K562 (cell line): ENCODE results near the gene CXXC1.

Experiments
- ADNP ChIP-seq: fragments of 200-800 bp; sonication (Bioruptor generic); IDR thresholded peaks from 2 replicates; pipeline ENCODE4 v1.6.1; 2016; ENCODE audit warnings: missing genetic modification characterization, missing compliant biosample characterization
- ARID3A ChIP-seq: IDR thresholded peaks from 2 replicates; pipeline ENCODE4 v1.6.1; 2012; ENCODE audit warnings: low read depth, low read length, improper control_type of control experiment, borderline replicate concordance
- CHD2 ChIP-seq: IDR thresholded peaks from 2 replicates; pipeline ENCODE4 v1.6.1; 2011; ENCODE audit warnings: low read depth, low read length
- DNMT1 ChIP-seq: fragments of 450-650 bp; IDR thresholded peaks from 2 replicates; pipeline ENCODE4 v1.6.1; 2016; ENCODE audit warnings: antibody characterized with exemption, mild to moderate bottlenecking
- EP300 ChIP-seq: IDR thresholded peaks from 2 replicates; pipeline ENCODE4 v1.6.1; 2012; ENCODE audit warnings: low read length, improper control_type of control experiment
- HCFC1 ChIP-seq: IDR thresholded peaks from 2 replicates; pipeline ENCODE4 v1.6.1; 2012; ENCODE audit warnings: low read depth, low read length, improper control_type of control experiment
- MTA3 ChIP-seq: fragments of 450-650 bp; formaldehyde crosslinking; IDR thresholded peaks from 2 replicates; pipeline ENCODE4 v1.6.1; 2017; ENCODE audit warnings: mild to moderate bottlenecking, borderline replicate concordance
- REST ChIP-seq, 2 experiments: fragments of 450-650 bp; formaldehyde crosslinking in 1 of 2; IDR thresholded peaks; 2 replicates each; pipeline versions ENCODE4 v1.4.0 to v1.6.1; 2014 to 2020; ENCODE audit warnings: mild to moderate bottlenecking in 2 of 2, borderline replicate concordance in 1 of 2, low read depth in 1 of 2
- U2AF2 ChIP-seq: fragments of 200-400 bp; formaldehyde crosslinking; optimal IDR thresholded peaks from 2 replicates; pipeline ENCODE3; 2017; ENCODE audit warnings: low read depth, mild to moderate bottlenecking, low read length
- ZNF384 ChIP-seq: IDR thresholded peaks from 2 replicates; pipeline ENCODE4 v1.6.1; 2012; ENCODE audit warnings: low read depth, low read length, improper control_type of control experiment
- ZNF639 ChIP-seq, 2 experiments: fragments of 200-800 bp in 1 of 2; sonication (Bioruptor generic) in 1 of 2; sonication (generic) in 1 of 2; formaldehyde crosslinking in 1 of 2; IDR thresholded peaks in 1 of 2; conservative IDR thresholded peaks in 1 of 2; 2 replicates each; pipeline versions ENCODE4 v1.5.0 to v1.6.1; 2016 to 2020; ENCODE audit warnings: missing compliant biosample characterization in 1 of 2, missing genetic modification characterization in 1 of 2, missing genetic modification reagents in 1 of 2
- TF ChIP-seq, protein P1 (sequence below), 3 experiments: IDR thresholded peaks in 2 of 3; conservative IDR thresholded peaks in 1 of 3; 2 replicates each; pipeline ENCODE4 v1.5.1; 2011 to 2012; ENCODE audit warnings: low read length in 3 of 3, mild to moderate bottlenecking in 3 of 3, control low read depth in 2 of 3, improper control_type of control experiment in 1 of 3, inconsistent platforms in 1 of 3, low read depth in 1 of 3, mixed read lengths in 1 of 3, moderate library complexity in 1 of 3; ENCODE audit not compliant: insufficient read depth in 2 of 3

DNA sequence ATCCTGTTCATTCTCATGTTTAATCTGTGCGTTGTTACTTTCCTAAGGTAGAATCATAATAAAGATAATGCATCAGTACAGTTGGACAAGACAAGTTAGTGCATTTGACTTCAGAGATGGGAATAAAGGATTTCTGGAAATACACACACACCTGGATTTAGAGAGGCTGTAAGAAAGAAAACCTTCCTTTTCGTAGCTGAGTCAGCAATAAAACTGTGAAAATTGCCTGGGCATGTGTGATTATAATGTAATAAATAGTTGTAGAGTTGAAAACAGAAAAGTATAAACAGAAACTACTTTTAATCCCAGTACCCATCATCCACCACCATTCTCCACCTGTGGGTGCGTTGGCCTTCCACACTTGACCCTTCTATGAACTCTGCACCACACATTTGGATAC, 36.6 kb downstream of the CXXC1 start:
- TF ChIP-seq ZNF384 = no peak
- no peak for TF ChIP-seq EP300
- TF ChIP-seq, protein P1, sequence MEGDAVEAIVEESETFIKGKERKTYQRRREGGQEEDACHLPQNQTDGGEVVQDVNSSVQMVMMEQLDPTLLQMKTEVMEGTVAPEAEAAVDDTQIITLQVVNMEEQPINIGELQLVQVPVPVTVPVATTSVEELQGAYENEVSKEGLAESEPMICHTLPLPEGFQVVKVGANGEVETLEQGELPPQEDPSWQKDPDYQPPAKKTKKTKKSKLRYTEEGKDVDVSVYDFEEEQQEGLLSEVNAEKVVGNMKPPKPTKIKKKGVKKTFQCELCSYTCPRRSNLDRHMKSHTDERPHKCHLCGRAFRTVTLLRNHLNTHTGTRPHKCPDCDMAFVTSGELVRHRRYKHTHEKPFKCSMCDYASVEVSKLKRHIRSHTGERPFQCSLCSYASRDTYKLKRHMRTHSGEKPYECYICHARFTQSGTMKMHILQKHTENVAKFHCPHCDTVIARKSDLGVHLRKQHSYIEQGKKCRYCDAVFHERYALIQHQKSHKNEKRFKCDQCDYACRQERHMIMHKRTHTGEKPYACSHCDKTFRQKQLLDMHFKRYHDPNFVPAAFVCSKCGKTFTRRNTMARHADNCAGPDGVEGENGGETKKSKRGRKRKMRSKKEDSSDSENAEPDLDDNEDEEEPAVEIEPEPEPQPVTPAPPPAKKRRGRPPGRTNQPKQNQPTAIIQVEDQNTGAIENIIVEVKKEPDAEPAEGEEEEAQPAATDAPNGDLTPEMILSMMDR (IDR thresholded peaks at IDR 0.05 in 2 of 3, conservative IDR thresholded peaks at IDR 0.05 in 1 of 3; ENCODE audit: insufficient read depth in 2 of 3, low read depth in 1 of 3, low read length in 3 of 3) = no peak
- TF ChIP-seq MTA3 = no peak
- no peak for TF ChIP-seq ARID3A
- no peak for TF ChIP-seq CHD2
- TF ChIP-seq HCFC1 = no peak
- TF ChIP-seq DNMT1 = no peak
- TF ChIP-seq ADNP (tag) = no peak
- TF ChIP-seq ZNF639 (CRISPR knock-in tag; conservative IDR thresholded peaks at IDR 0.05 in 1 of 2, IDR thresholded peaks at IDR 0.05 in 1 of 2) = no peak
- no peak for TF ChIP-seq REST (IDR thresholded peaks at IDR 0.05; ENCODE audit: borderline replicate concordance)
- no peak for TF ChIP-seq REST (CRISPR knock-in tag; IDR thresholded peaks at IDR 0.05; ENCODE audit: low read depth)
- no peak for TF ChIP-seq U2AF2
